GM20000 (cell line): ENCODE data around the gene CPED1.

Experiments used
- DNase-seq: peaks from one replicate; pipeline ENCODE4 v3.0.0; 2012; ENCODE audit warnings: low spot score
- CTCF ChIP-seq: IDR thresholded peaks from 2 replicates; pipeline ENCODE4 v1.5.1; 2012; ENCODE audit warnings: mild to moderate bottlenecking, control low read depth; ENCODE audit errors: extremely low read depth, missing control alignments

Gene CPED1

GRCh38 chr7:121169469-121169868, 181.0 kb downstream of the CPED1 start:
- no peak for DNase-seq
- no peak for TF ChIP-seq CTCF

- no peak for DNase-seq
- no peak for TF ChIP-seq CTCF
These were observed 184.0 kb downstream of the CPED1 start for GRCh38 chr7:121172484-121172883.

- TF ChIP-seq CTCF = no peak
- no peak for DNase-seq
These were observed 187.3 kb downstream of the CPED1 start for GRCh38 chr7:121175826-121176225.

- no peak for TF ChIP-seq CTCF
- DNase-seq = no peak
These were observed 189.9 kb downstream of the CPED1 start for GRCh38 chr7:121178452-121178851.

- peak; percentile 11 for DNase-seq
- no peak for TF ChIP-seq CTCF
These were observed 190.5 kb downstream of the CPED1 start for GRCh38 chr7:121178869-121179497.

GRCh38 chr7:121180436-121181063, 192.0 kb downstream of the CPED1 start:
- TF ChIP-seq CTCF = no peak

GRCh38 chr7:121181357-121181756, 192.8 kb downstream of the CPED1 start:
- DNase-seq = no peak
- no peak for TF ChIP-seq CTCF

More at GRCh38 chr7:121180436-121181063, 192.0 kb downstream of the CPED1 start:
- peak; percentile 9 for DNase-seq
